Measurements from ENCODE around the gene CAP2. TPM values are rescaled to one million over a fixed set of nuclear protein-coding genes. Genes with fewer than 3 reads are reported as not detected.
A peak's percentile ranks its signal among the peaks of the same experiment; 100 is the strongest.
"Not testable (repeated sequence)": the region's sequence is repeated elsewhere in the genome, so short reads cannot be mapped to it uniquely, and the experiment has no call there.

The CAP2 gene
- total RNA-seq, 1 experiment from 2014 or later, result 5.4 TPM

DNA sequence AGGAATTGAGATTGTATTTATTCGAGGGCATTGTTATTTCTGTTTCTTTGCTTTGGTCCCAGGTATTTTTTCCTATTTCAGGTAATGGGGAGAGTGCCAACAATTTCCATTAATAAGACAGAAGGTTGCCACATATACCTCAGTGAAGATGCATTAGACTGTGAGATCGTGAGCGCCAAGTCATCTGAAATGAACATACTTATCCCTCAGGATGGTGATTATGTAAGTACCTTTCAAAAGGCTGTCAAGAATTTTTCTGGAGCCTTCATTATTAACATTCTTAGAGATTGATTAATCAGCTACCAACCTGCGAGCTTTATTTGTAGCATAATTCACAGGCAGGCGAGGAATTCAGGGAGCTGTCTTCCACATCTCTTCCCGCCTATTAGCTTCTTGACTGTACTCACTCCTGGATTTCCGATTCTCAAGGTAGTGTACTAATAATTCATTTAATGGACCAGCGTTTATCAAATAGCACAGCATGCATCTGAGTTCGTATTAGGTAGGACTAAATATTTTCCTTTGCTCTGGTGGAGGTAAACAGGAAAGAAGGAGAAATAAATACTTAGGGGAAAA, 158.1 kb downstream of the CAP2 start:
- Histone ChIP-seq H3K27me3 (no peaks in the 10 kb centered on the region), H3K36me3 (no peaks in the 10 kb centered on the region), H3K9me3 (no peaks in the 10 kb centered on the region), H3K4me3 (no peak overlapping the region)
- DNase-seq, result no peak

DNA sequence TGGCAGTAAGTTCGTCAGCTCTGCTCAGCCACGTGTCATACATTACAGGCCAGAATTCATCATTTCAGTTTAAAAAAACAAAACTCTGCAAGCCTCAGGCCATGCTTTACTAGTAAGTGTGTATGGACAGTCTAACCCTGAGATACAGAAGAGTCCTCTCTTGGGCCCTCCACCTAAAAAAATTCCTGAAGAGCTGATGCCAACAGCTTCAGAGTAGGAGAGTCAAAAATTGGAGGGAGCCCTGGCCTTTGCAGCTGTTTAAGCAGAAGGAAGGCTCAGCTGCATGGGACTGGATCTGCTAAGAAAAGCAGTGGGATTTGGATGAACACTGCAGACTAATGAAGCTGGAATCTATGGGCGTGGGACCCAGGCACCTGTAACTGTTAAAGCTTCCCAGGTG, 159.5 kb downstream of the CAP2 start:
- H3K36me3 ChIP-seq, result no peaks in the 10 kb centered on the region
- no peak overlapping the region for H3K4me3 ChIP-seq
- H3K27me3 ChIP-seq, result no peaks in the 10 kb centered on the region
- no peaks in the 10 kb centered on the region for H3K9me3 ChIP-seq
- DNase-seq, result no peak

DNA sequence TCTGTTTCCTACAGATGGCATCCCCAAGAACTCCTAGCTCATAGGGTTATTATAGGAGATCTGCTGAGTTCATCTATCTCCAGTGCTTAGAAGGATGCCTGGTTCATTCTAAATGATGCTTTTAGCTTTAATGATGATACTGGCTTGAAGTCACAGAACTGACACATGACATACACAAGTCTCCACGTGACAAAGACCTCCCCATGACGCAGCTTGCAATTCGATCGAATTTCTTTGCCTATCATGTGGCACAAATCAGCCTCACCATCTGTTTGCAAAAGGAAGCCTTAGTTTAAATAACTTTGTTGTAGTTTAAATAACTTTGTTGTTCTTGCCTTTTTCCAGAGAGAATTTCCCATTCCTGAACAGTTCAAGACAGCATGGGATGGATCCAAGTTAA, 162.6 kb downstream of the CAP2 start:
- Histone ChIP-seq H3K4me3 (no peak overlapping the region), H3K9me3 (no peaks in the 10 kb centered on the region), H3K27me3 (no peaks in the 10 kb centered on the region), H3K36me3 (no peaks in the 10 kb centered on the region)
- DNase-seq, result no peak

DNA sequence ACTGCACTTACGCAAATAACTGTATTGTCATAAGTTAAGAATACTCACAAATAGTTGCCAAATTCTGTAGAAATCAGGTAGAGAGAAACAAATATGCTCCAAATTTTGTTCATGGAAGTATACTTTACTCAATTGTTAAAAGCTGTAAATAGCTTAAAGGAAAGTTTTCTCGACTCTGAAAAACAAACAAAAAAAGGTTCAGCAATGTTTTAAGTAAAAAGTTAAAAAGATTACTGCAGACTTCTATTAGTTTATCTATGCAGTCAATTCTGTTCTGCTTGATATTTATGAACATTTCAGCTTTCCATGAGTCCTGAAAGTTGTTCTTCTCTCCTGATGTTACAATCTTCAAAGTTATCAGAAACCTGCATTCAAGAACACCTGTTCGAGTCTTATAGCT, 169.2 kb downstream of the CAP2 start:
- H3K4me3 ChIP-seq, result no peak overlapping the region
- peaks cover 5% of the 10 kb centered on the region for H3K9me3 ChIP-seq
- no peaks in the 10 kb centered on the region for H3K27me3 ChIP-seq
- H3K36me3 ChIP-seq, result no peaks in the 10 kb centered on the region
- DNase-seq, result no peak

DNA sequence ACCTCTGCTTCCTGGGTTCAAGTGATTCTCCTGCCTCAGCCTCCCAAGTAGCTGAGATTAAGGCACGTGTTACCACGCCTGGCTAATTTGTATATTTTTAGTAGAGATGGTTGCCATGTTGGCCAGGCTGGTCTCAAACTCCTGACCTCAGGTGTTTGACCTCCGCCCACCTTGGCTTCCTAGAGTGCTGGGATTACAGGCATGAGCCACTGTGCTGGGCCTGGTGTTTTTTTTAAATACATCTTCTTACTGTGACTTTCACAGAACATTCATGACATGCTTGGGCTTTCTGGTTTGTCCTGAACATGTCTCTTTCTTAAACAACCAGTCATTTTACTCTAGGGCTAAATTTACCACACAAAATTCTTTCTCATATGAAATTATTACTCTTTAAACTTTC, 172.0 kb downstream of the CAP2 start:
- DNase-seq, result no peak
- no peaks in the 10 kb centered on the region for H3K36me3 ChIP-seq
- H3K9me3 ChIP-seq, result peaks cover 5% of the 10 kb centered on the region
- no peak overlapping the region for H3K4me3 ChIP-seq
- H3K27me3 ChIP-seq, result no peaks in the 10 kb centered on the region

DNA sequence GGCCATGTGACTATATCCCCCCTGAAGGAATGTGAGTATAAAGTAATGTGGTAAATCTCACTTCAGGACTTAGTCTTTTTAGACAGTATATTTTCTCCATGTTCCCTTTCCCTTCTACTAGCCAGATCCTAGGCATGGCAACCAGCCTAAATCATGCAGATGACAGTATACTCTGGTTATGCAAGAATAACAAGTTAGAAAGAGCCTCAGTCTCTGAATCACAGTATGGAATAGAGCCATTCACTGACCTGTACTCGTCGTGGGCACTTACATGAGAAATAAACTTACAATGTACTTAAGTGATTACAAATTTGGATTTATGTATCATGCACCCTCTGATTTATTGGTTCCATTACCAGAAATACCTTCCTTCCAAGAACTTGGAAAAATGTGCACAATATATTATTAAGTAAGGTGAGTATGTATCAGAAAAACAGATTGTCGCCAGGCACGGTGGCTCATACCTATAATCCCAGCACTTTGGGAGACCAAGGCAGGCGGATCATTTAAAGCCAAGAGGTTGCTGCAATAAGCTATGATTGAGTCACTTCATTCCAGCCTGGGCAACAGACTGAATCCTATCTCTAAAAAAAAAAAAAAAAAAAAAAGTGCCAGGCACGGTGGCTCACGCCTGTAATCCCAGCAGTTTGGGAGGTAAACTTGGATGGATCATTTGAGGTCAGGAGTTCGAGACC, 181.6 kb downstream of the CAP2 start:
- no peaks in the 10 kb centered on the region for H3K36me3 ChIP-seq
- DNase-seq, result peak; percentile 73

DNA sequence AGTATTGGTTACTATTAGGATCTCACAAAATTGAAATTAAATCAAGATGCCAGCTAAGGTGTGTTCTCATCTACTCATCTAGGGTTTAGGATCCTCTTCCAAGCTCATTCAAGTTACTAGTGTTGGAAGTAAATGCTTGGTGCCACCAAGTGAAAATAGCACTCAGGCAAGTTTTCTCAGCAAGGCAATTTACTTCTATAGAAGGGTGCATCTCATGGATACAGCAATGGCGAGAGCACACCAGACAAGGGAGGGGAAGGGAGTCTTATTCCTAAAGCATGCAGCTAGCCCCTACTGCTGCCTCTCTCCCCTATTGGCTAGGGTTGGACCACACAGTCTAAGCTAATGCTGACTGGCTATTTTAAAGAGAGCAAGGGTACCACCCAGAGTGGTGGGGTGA, 183.7 kb downstream of the CAP2 start:
- H3K4me3 ChIP-seq, result no peak overlapping the region
- H3K36me3 ChIP-seq, result no peaks in the 10 kb centered on the region
- no peak for DNase-seq
- no peaks in the 10 kb centered on the region for H3K27me3 ChIP-seq
- H3K9me3 ChIP-seq, result peaks cover 6% of the 10 kb centered on the region; the same call in 1 of the 2 replicates

More for the DNA sequence above, 181.6 kb downstream of the CAP2 start:
- H3K27me3 ChIP-seq, result no peaks in the 10 kb centered on the region
- peaks cover 6% of the 10 kb centered on the region; the same call in 1 of the 2 replicates for H3K9me3 ChIP-seq
- no peak overlapping the region for H3K4me3 ChIP-seq

DNA sequence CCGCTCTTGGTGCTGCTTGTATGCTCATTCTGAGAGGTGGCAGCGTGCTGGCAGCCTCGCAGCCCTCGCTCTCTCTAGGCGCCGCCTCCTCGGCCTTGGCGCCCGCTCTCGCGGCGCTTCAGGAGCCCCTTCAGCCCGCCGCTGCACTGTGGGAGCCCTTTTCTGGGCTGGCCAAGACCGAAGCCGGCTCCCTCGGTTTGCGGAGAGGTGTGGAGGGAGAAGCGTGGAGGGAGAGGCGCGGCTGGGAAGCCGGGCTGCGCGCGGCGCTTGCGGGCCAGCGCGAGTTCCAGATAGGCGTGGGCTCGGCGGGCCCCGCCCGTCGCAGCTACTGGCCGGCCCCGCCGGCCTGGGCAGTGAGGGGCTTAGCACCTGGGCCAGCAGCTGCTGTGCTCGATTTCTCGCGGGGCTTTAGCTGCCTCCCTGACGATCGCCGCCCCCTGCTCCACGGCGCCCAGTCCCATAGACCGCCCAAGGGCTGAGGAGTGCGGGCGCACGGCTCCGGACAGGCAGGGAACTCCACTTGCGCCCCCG, 187.2 kb downstream of the CAP2 start:
- peak overlapping the region; percentile 34 for H3K4me3 ChIP-seq
- no peaks in the 10 kb centered on the region for H3K27me3 ChIP-seq
- peak; percentile 32 for DNase-seq

DNA sequence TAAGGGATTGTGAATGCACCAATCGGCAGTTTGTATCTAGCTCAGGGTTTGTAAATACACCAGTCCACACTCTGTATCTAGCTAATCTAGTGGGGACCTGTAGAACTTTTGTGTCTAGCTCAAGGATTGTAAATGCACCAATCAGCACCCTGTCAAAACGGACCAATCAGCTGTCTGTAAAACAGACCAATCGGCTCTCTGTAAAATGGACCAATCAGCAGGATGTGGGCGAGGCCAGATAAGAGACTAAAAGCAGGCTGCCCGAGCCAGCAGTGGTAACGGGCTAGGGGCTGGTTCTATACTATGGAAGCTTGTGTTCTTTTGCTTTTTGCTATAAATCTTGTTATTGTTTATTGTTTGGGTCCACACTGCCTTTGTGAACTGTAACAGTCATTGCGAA, 187.9 kb downstream of the CAP2 start:
- not testable (repeated sequence) for H3K27me3 ChIP-seq, DNase-seq, H3K9me3 ChIP-seq, H3K36me3 ChIP-seq, H3K4me3 ChIP-seq

More for the DNA sequence above, 187.2 kb downstream of the CAP2 start:
- Histone ChIP-seq H3K36me3 (no peaks in the 10 kb centered on the region), H3K9me3 (peaks cover 6% of the 10 kb centered on the region; the same call in 1 of the 2 replicates)

DNA sequence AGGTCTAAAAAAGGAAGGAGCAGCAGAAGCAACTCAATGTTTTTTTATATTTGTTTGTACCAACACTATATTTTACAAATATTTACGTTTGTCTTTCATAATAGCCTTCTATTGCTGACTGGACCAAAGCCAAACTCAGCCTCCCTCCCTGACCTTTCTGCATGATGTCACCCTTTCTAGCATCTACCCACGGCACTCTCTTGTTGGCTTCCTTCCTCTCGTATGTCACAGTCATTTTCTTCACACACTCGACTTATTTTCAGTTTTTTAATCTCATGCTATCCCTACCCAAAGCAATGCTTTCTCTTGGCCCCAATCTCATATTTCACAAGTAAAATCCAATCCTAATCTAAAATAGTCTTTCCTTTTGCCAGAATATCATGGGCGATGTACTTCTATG, 190.4 kb downstream of the CAP2 start:
- no peaks in the 10 kb centered on the region for H3K9me3 ChIP-seq
- H3K4me3 ChIP-seq, result no peak overlapping the region
- DNase-seq, result no peak
- no peaks in the 10 kb centered on the region for H3K27me3 ChIP-seq
- no peaks in the 10 kb centered on the region for H3K36me3 ChIP-seq

DNA sequence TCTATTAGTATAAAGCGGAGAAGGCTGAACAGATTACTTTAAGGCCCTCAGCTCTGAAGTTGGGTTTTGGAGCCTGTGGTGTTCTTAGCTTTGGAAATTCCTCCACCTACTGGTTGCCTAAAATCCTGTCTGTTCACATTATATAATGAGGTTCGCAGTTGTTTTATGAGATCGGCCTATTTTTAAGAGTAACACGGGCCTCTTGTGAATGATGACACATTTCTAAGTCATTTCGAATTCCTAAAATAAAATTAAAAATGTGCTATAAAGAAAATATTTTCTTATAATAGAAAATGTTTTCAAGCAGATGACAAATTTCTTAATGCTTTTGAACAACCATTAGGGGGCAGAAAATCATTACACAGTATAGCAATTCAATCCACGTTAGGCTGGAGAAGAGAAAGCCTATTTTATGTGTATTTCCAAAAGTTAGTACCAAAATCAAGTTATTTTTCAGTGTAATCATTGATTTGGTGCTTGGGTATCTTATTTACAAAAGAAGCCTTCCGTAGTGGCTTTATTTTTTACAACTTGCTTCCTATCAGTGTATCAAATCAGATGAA, 190.9 kb downstream of the CAP2 start:
- peak; percentile 13 for DNase-seq
- H3K4me3 ChIP-seq, result no peak overlapping the region

DNA sequence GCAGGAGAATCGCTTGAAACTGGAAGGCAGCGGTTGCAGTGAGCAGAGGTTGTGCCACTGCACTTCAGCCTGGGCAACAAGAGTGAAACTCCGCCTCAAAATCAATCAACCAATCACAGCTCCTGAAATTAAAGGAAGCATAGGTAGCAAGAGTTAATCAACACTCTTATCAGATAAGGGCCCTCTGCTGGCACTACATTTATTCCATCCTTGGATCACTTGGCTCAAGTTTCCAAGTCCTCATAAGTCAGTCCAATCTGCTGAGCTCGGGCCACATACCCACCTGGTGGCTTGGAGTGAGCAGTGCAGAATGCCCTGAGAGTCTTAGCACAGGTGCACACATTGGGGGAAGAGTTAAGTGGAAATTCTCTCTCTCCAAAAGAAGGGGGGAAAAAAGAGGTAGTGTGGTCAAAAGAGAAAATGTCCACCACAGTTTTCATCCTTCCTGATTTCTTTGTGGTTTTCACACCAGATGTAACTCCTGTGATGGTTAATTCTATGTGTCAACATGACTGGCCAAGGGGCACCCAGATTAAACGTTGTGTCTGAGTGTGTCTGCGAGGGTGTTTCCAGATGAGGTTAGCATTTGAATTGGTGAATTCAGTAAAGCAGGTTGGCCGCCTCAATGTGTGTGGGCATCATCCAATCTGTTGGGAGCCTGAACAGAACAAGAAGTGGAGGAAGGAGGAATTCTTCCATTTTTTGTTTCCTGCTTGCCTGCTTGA, 192.5 kb downstream of the CAP2 start:
- Histone ChIP-seq H3K36me3 (no peaks in the 10 kb centered on the region), H3K4me3 (no peak overlapping the region), H3K27me3 (no peaks in the 10 kb centered on the region), H3K9me3 (no peaks in the 10 kb centered on the region)
- DNase-seq, result no peak

More for the DNA sequence above, 190.9 kb downstream of the CAP2 start:
- Histone ChIP-seq H3K9me3 (no peaks in the 10 kb centered on the region), H3K27me3 (no peaks in the 10 kb centered on the region), H3K36me3 (no peaks in the 10 kb centered on the region)

DNA sequence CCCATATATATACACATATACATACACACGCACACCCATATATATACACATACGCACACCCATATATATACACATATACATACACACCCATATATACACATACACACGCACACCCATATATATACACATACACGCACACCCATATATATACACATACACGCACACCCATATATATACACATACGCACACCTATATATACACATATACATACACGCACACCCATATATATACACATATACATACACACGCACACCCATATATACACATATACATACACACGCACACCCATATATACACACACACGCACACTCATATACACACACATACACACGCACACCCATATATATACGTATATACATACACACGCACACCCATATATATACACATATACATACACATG, 193.2 kb downstream of the CAP2 start:
- not testable (repeated sequence) for H3K9me3 ChIP-seq, H3K36me3 ChIP-seq, H3K4me3 ChIP-seq, H3K27me3 ChIP-seq, DNase-seq

DNA sequence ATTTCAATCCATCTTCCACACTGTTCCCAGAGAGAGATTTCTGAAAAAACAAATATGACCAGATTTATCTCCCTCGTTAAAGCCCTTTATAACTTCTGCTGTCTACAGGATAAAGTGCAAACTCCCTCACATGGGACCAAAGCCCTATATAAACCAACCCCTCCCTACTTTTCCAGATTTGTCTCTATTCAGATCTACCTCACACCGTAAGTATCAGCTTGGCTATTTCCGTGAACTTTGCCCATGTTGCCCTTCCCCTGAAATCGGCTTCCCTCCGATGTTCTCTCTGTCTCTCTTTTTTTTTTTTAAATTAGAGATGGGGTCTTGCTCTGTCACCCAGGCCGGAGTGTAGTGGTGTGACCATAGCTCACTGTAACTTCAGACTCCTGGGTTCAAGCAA, 194.6 kb downstream of the CAP2 start:
- no peak for DNase-seq
- H3K36me3 ChIP-seq, result no peaks in the 10 kb centered on the region
- no peaks in the 10 kb centered on the region for H3K9me3 ChIP-seq
- no peaks in the 10 kb centered on the region for H3K27me3 ChIP-seq
- no peak overlapping the region for H3K4me3 ChIP-seq

DNA sequence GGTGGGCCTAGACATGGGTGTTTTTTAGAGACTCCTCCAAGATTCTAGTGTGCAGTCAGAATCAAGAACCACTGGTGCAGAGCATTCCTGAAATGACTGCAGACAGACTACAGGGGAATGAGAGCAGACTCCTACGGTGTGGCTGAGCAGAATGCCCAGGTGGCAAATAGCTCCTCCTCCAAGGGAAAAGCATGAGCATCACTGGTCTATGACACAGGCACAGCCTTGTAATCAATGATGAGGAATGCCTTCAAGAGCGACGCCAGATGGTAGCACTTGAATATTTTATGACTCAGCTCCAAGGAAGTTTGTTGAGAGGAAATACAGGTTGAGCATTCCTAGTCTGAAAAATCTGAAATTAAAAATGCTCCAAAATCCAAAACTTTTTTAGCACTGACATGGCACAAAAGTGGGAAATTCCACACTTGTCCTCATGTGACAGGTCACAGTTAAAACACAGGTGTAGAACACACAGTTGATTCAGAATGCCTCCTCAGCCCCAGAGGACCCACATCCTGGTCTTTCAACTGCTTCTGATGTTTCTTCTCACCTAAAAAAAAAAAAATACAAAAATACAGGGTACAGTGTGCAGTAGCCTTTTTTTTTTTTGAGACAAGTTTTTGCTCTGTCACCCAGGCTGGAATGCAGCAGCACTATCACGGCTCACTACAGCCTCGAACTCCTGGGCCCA, 196.2 kb downstream of the CAP2 start:
- no peaks in the 10 kb centered on the region for H3K27me3 ChIP-seq
- no peaks in the 10 kb centered on the region for H3K36me3 ChIP-seq
- no peaks in the 10 kb centered on the region for H3K9me3 ChIP-seq
- DNase-seq, result peak; percentile 52
- H3K4me3 ChIP-seq, result no peak overlapping the region

DNA sequence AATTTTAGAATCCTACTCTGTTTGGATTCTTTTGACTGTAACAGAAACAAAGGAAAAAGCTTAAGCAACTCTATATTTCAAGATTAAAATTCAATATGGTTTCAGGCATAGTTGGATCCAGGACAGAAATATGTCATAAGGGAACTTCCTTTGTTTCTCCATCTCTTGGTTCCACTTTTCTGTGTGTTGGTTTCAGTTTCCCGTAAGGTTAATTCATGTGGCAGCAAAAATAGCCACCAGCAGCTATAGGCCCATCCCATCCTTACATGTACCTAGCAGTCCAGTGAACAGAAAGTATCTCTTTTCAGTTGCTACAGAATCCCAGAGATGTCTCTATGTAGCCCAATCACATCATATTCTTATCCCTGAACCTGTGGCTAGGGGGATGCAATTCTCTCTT, 197.9 kb downstream of the CAP2 start:
- no peaks in the 10 kb centered on the region for H3K9me3 ChIP-seq
- H3K36me3 ChIP-seq, result no peaks in the 10 kb centered on the region
- no peak for DNase-seq
- H3K27me3 ChIP-seq, result no peaks in the 10 kb centered on the region
- H3K4me3 ChIP-seq, result no peak overlapping the region

DNA sequence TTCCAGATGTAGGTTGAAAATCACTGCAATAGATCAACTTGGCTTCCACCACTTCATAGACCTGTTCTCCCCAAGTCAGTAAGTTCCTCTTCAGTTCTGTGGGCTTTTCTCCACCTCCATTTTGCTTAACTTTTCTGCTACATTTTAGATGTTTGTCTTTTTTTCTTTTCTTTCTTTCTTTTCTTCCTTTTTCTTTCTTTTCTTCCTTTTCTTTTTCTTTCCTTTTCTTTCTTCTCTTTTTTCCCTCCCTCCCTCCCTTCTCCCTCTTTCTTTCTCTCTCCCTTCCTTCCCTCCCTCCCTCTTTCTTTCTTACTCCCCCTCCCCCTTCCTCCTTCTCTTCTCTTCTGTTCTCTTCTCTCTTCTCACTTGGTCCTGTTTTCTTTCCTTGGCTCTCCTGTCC, 199.9 kb downstream of the CAP2 start:
- H3K9me3 ChIP-seq, result no peaks in the 10 kb centered on the region
- H3K36me3 ChIP-seq, result no peaks in the 10 kb centered on the region
- no peaks in the 10 kb centered on the region for H3K27me3 ChIP-seq
- DNase-seq, result no peak
- no peak overlapping the region for H3K4me3 ChIP-seq
